ENCODE data around the gene PCP2. TPM values are rescaled to one million over a fixed set of nuclear protein-coding genes. Genes with fewer than 3 reads are reported as not detected.
A peak's percentile ranks its signal among the peaks of the same experiment; 100 is the strongest.

Gene PCP2
- total RNA-seq, 1 experiment from 2014 or later, result not detected

- Histone ChIP-seq H3K9ac (ENCODE audit: low read length) (no peak overlapping the region), H2AFZ (ENCODE audit: low read length) (no peak overlapping the region), H3K36me3 (ENCODE audit: low read depth, low read length) (peaks cover 48% of the 10 kb centered on the region; the same call in 1 of the 2 replicates), H3K4me2 (ENCODE audit: low read length) (no peak overlapping the region), H3K27me3 (ENCODE audit: low read length) (no peaks in the 10 kb centered on the region), H3K4me1 (ENCODE audit: insufficient read depth, low read length) (peaks cover 18% of the 10 kb centered on the region), H3K9me3 (ENCODE audit: low read length) (no peaks in the 10 kb centered on the region), H3K4me3 (ENCODE audit: low read length) (no peak overlapping the region), H4K20me1 (ENCODE audit: low read length) (no peaks in the 10 kb centered on the region), H3K27ac (ENCODE audit: low read length) (no peak overlapping the region), H3K9me2 (replicated peaks; ENCODE audit: low read length) (no peaks in the 10 kb centered on the region), H3F3A (ENCODE audit: low read length, unreplicated experiment) (no peaks in the 10 kb centered on the region), H3K79me2 (ENCODE audit: low read length) (no peaks in the 10 kb centered on the region)
- POLR2A ChIA-PET (ENCODE audit: unreplicated experiment), result no interaction called here
- TF ChIP-seq EZH2phosphoT487 (IDR thresholded peaks at IDR 0.05; ENCODE audit: borderline replicate concordance, low read length) (no peak), CTCF (conservative IDR thresholded peaks at IDR 0.05; ENCODE audit: low read depth, low read length) (no peak), EZH2 (IDR thresholded peaks at IDR 0.05; ENCODE audit: low read length, unreplicated experiment) (no peak)
- no peak for DNase-seq
- intact Hi-C loops (cut with micrococcal nuclease), result no loop called here
- BruUV-seq (replicated peaks), result no TSS peak
- no peak for ATAC-seq
- CTCF ChIA-PET, result no interaction called here
These were observed 12.8 kb downstream of the PCP2 start for GRCh38 chr19:7620442-7621412.

GRCh38 chr19:7619671-7620441 lies 13.7 kb downstream of the PCP2 start:
- ChIA-PET POLR2A (ENCODE audit: unreplicated experiment) (interaction anchor here (0.6 kb wide), 1 partner anchor 314 kb away, joined by 3 read pairs; no protein-coding TSS in a partner anchor), CTCF (interaction anchor here (0.8 kb wide), 1 partner anchor 52 kb away, joined by 4 read pairs; no protein-coding TSS in a partner anchor)
- Histone ChIP-seq H3K4me2 (ENCODE audit: low read length) (no peak overlapping the region), H3K27me3 (ENCODE audit: low read length) (no peaks in the 10 kb centered on the region), H3K9ac (ENCODE audit: low read length) (no peak overlapping the region), H3K79me2 (ENCODE audit: low read length) (no peaks in the 10 kb centered on the region), H3K9me2 (replicated peaks; ENCODE audit: low read length) (no peaks in the 10 kb centered on the region), H3K9me3 (ENCODE audit: low read length) (no peaks in the 10 kb centered on the region), H3K4me3 (ENCODE audit: low read length) (no peak overlapping the region), H3K4me1 (ENCODE audit: insufficient read depth, low read length) (peaks cover 18% of the 10 kb centered on the region), H3K27ac (ENCODE audit: low read length) (no peak overlapping the region; the same call in 1 of the 2 replicates), H3F3A (ENCODE audit: low read length, unreplicated experiment) (no peaks in the 10 kb centered on the region), H4K20me1 (ENCODE audit: low read length) (no peaks in the 10 kb centered on the region), H2AFZ (ENCODE audit: low read length) (no peak overlapping the region), H3K36me3 (ENCODE audit: low read depth, low read length) (peaks cover 47% of the 10 kb centered on the region; the same call in 1 of the 2 replicates)
- DNase-seq, result no peak
- TF ChIP-seq CTCF (conservative IDR thresholded peaks at IDR 0.05; ENCODE audit: low read depth, low read length) (no peak), EZH2phosphoT487 (IDR thresholded peaks at IDR 0.05; ENCODE audit: borderline replicate concordance, low read length) (no peak), EZH2 (IDR thresholded peaks at IDR 0.05; ENCODE audit: low read length, unreplicated experiment) (no peak)
- BruUV-seq (replicated peaks), result TSS peak; percentile 32
- intact Hi-C loops (cut with micrococcal nuclease), result no loop called here
- ATAC-seq, result no peak
